ENCODE data around the gene CAMK2B. TPM values are rescaled to one million over a fixed set of nuclear protein-coding genes. Genes with fewer than 3 reads are reported as not detected.

CAMK2B gene
- total and polyA plus RNA-seq, 2 of the 13 experiments (the other 11 are each of a cell fraction or from before 2014, with no cell fraction given), result 0.27 to 0.48 TPM

DNA sequence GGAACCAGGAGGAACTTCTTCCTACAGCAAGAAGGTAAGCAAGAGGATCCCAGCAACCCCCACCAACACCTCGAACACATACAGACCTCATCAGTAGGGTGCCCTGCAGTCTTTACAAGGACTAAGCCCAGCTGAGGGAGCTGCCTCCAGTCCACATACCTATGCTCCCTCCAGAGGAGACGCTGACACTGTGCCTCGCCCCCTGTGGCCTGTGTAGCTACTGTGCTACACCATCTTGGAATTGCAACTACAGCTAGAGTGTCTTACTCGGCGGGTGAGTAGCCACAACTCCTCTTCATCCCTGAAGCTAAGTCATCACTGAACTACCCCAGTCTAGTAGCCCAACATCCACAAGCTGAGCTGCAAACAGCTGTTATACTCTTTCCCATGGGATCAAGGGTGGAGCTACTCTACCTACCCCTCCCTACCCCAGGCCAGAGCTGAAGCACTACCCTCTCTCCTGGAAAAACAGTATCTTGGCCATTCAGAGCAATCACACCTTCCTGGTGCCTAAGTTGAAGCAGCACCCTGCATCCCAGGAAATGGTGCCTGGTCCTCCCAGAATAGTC lies 42.2 kb upstream of the CAMK2B start (continued):
- TF ChIP-seq, protein P1, sequence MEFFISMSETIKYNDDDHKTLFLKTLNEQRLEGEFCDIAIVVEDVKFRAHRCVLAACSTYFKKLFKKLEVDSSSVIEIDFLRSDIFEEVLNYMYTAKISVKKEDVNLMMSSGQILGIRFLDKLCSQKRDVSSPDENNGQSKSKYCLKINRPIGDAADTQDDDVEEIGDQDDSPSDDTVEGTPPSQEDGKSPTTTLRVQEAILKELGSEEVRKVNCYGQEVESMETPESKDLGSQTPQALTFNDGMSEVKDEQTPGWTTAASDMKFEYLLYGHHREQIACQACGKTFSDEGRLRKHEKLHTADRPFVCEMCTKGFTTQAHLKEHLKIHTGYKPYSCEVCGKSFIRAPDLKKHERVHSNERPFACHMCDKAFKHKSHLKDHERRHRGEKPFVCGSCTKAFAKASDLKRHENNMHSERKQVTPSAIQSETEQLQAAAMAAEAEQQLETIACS (CRISPR knock-in tag; IDR thresholded peaks at IDR 0.05), result no peak

DNA sequence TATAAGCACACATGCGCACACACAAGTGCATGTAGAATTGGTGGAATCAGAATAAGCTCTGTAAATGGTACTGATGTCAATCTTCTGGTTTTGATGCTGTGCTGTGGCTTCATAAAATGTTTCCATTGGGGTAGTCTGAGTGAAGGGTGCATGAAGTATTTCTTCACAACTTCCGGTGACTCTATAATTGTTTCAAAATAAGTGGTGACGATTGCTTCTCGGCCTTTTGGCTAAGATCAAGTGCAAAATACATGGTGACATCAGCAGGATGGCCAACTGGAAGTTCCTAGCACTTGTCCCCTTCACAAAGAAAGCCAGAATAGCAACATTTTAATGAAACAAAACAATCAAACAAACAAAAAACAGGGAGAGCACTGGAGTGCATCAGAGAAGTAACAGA lies 41.6 kb upstream of the CAMK2B start:
- Histone ChIP-seq H3K4me3 (replicated peaks in 1 of 3; ENCODE audit: insufficient read depth in 1 of 3, low read depth in 2 of 3, low read length in 3 of 3) (no peak overlapping the region), H3K9ac (ENCODE audit: insufficient read depth, low read depth, low read length) (no peak overlapping the region), H3K36me3 (replicated peaks in 1 of 2; ENCODE audit: control insufficient read depth in 1 of 2, insufficient read depth in 2 of 2, low read length in 2 of 2) (no peaks in the 10 kb centered on the region), H3K9me3 (ENCODE audit: low read length) (no peaks in the 10 kb centered on the region), H3K4me1 (ENCODE audit: insufficient read depth, low read length) (0 out of 2 replicates have a peak, but pooled peaks cover 6% of the 10 kb centered on the region), H3K4me2 (ENCODE audit: low read depth, low read length) (no peak overlapping the region), H2AFZ (ENCODE audit: low read length) (no peak overlapping the region), H4K20me1 (ENCODE audit: insufficient read depth, low read length) (no peaks in the 10 kb centered on the region), H3K27ac (ENCODE audit: extremely low read length, insufficient read depth, low read length) (no peak overlapping the region), H3K27me3 (ENCODE audit: control insufficient read depth in 1 of 2, insufficient read depth in 2 of 2, low read length in 2 of 2) (no peaks in the 10 kb centered on the region), H3K79me2 (ENCODE audit: insufficient read depth, low read length) (no peaks in the 10 kb centered on the region)
- 38% methylated on average over 4 of the region's 4 CpGs for WGBS (ENCODE audit: low lambda C conversion rate)
- no peak for ATAC-seq
- intact Hi-C loops (cut with micrococcal nuclease; ENCODE audit: unreplicated experiment), result no loop called here
- ChIA-PET POLR2A (no interaction called here), CTCF (ENCODE audit: low intra/inter-chr PET ratio, low total read pairs) (no interaction called here)
- BruUV-seq (replicated peaks), result no TSS peak
- TF ChIP-seq ZSCAN21 (CRISPR knock-in tag; IDR thresholded peaks at IDR 0.05; ENCODE audit: borderline replicate concordance) (no peak), SP140L (CRISPR knock-in tag; IDR thresholded peaks at IDR 0.05; ENCODE audit: borderline replicate concordance) (no peak), CCDC6 (CRISPR knock-in tag; IDR thresholded peaks at IDR 0.05) (no peak), ZNF432 (CRISPR knock-in tag; IDR thresholded peaks at IDR 0.05; ENCODE audit: borderline replicate concordance) (no peak), KLF13 (CRISPR knock-in tag; IDR thresholded peaks at IDR 0.05) (no peak), HNRNPUL1 (IDR thresholded peaks at IDR 0.05; ENCODE audit: low read depth, low read length) (no peak), ZNF713 (CRISPR knock-in tag; IDR thresholded peaks at IDR 0.05) (no peak), MIER3 (CRISPR knock-in tag; IDR thresholded peaks at IDR 0.05; ENCODE audit: borderline replicate concordance) (no peak), SP2 (CRISPR knock-in tag; IDR thresholded peaks at IDR 0.05) (no peak), MTF2 (CRISPR knock-in tag; IDR thresholded peaks at IDR 0.05; ENCODE audit: borderline replicate concordance) (no peak), HOXD1 (CRISPR knock-in tag; IDR thresholded peaks at IDR 0.05) (no peak), TBP (CRISPR knock-in tag; IDR thresholded peaks at IDR 0.05) (no peak), ZNF572 (CRISPR knock-in tag; IDR thresholded peaks at IDR 0.05) (no peak), TBX2 (CRISPR knock-in tag; IDR thresholded peaks at IDR 0.05; ENCODE audit: borderline replicate concordance) (no peak), CCAR2 (optimal IDR thresholded peaks at IDR 0.05; ENCODE audit: low read depth, low read length) (no peak)
- TF ChIP-seq, protein P2, sequence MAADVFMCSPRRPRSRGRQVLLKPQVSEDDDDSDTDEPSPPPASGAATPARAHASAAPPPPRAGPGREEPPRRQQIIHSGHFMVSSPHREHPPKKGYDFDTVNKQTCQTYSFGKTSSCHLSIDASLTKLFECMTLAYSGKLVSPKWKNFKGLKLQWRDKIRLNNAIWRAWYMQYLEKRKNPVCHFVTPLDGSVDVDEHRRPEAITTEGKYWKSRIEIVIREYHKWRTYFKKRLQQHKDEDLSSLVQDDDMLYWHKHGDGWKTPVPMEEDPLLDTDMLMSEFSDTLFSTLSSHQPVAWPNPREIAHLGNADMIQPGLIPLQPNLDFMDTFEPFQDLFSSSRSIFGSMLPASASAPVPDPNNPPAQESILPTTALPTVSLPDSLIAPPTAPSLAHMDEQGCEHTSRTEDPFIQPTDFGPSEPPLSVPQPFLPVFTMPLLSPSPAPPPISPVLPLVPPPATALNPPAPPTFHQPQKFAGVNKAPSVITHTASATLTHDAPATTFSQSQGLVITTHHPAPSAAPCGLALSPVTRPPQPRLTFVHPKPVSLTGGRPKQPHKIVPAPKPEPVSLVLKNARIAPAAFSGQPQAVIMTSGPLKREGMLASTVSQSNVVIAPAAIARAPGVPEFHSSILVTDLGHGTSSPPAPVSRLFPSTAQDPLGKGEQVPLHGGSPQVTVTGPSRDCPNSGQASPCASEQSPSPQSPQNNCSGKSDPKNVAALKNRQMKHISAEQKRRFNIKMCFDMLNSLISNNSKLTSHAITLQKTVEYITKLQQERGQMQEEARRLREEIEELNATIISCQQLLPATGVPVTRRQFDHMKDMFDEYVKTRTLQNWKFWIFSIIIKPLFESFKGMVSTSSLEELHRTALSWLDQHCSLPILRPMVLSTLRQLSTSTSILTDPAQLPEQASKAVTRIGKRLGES (CRISPR knock-in tag; IDR thresholded peaks at IDR 0.05; ENCODE audit: borderline replicate concordance), result no peak
- TF ChIP-seq, protein P3, sequence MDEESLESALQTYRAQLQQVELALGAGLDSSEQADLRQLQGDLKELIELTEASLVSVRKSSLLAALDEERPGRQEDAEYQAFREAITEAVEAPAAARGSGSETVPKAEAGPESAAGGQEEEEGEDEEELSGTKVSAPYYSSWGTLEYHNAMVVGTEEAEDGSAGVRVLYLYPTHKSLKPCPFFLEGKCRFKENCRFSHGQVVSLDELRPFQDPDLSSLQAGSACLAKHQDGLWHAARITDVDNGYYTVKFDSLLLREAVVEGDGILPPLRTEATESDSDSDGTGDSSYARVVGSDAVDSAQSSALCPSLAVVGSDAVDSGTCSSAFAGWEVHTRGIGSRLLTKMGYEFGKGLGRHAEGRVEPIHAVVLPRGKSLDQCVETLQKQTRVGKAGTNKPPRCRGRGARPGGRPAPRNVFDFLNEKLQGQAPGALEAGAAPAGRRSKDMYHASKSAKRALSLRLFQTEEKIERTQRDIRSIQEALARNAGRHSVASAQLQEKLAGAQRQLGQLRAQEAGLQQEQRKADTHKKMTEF (CRISPR knock-in tag; IDR thresholded peaks at IDR 0.05), result no peak
- in situ Hi-C loops (cut with HindIII; ENCODE audit: extremely low pct_ligation_motif_present, low pct_unique_long_range_greater_than_20kb), result no loop called here
- no peak for DNase-seq (ENCODE audit: low spot score)
- no peak for FAIRE-seq
